C4-2B (cell line): ENCODE results near the gene MYH16.
"Not testable (repeated sequence)": the region's sequence is repeated elsewhere in the genome, so short reads cannot be mapped to it uniquely, and the experiment has no call there.

ENCODE experiments used
- H3K27ac ChIP-seq: fragments of 450-650 bp; 2 replicates; pipeline ENCODE4 v1.5.1; 2017
- ZFX ChIP-seq: fragments of 450-650 bp; IDR thresholded peaks from 2 replicates; pipeline ENCODE4 v1.6.1; 2017
- TF ChIP-seq, protein P1 (sequence below): fragments of 450-650 bp; conservative IDR thresholded peaks from 2 replicates; pipeline ENCODE4 v1.5.1; 2017; ENCODE audit warnings: mild to moderate bottlenecking

MYH16 gene

DNA sequence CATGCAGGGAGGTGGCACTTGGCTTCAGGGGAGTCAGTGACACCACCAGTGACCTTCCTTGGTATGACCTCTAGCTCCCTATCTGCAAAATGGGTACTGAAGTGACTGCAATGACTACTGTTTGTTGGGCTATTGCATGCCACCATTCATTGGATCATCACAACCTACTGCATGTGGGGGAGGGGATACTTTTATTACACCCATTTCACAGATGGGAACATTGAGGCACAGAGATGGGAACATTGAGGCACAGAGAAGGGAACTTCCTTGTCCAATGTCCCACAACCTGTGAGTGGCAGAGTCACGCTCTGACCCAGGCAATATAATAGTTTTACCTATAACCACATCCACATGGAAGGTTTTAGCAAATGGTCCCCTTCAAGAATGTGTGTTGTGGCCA, 12.2 kb upstream of the MYH16 start:
- TF ChIP-seq, protein P1, sequence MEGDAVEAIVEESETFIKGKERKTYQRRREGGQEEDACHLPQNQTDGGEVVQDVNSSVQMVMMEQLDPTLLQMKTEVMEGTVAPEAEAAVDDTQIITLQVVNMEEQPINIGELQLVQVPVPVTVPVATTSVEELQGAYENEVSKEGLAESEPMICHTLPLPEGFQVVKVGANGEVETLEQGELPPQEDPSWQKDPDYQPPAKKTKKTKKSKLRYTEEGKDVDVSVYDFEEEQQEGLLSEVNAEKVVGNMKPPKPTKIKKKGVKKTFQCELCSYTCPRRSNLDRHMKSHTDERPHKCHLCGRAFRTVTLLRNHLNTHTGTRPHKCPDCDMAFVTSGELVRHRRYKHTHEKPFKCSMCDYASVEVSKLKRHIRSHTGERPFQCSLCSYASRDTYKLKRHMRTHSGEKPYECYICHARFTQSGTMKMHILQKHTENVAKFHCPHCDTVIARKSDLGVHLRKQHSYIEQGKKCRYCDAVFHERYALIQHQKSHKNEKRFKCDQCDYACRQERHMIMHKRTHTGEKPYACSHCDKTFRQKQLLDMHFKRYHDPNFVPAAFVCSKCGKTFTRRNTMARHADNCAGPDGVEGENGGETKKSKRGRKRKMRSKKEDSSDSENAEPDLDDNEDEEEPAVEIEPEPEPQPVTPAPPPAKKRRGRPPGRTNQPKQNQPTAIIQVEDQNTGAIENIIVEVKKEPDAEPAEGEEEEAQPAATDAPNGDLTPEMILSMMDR, result no peak
- no peak for TF ChIP-seq ZFX

DNA sequence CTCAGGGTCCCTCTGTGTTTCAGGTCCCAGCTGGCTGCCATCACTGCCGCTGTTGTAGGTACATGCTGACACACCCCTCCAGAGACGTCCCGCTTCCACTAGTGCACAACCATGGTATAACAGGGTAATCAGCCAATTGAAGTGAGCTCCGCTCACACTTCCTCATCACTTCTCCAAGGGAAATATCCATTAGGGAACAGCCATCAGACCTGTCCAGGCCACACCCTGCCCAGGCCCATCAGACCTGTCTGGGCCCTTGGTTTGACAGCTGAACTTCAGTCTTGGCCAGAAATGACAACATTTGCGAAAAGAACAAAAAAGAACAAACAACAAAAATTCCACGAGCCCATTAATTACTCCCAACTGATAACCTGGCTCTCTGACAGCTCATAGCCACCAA, 11.0 kb upstream of the MYH16 start:
- TF ChIP-seq, protein P1, result no peak
- TF ChIP-seq ZFX, result no peak
- H3K27ac ChIP-seq, result no peak overlapping the region

More for the DNA sequence above, 12.2 kb upstream of the MYH16 start:
- H3K27ac ChIP-seq, result no peak overlapping the region

DNA sequence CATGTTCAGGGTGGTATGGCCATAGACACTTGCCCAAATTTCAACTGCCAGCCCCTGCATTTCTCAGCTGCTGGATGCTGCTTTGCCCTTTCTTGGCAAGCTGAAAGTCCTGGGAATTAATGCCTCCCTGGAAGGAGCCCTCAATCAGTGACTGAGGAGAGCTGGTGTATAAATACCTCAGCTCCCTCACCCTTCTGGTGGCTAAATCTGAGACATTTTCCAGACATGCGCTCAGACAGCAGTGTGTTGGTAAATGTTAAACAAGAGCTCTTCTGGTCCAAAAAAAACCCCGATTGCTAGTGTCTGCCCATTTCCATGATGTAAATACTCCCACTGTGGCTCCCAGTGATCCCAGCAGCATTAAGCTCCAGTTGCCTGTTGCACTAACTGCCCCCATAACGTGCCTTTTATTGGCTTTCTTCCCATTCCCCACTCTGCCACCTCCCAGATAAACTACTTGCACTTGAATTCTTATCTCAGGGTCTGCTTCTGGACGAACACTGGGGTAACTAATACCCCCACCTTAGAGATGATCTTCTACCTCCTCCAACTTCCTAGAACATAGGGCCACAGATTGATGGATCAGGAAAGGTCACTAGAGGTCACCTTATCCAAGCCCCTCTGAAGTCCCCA, 6.7 kb upstream of the MYH16 start:
- H3K27ac ChIP-seq, result no peak overlapping the region

DNA sequence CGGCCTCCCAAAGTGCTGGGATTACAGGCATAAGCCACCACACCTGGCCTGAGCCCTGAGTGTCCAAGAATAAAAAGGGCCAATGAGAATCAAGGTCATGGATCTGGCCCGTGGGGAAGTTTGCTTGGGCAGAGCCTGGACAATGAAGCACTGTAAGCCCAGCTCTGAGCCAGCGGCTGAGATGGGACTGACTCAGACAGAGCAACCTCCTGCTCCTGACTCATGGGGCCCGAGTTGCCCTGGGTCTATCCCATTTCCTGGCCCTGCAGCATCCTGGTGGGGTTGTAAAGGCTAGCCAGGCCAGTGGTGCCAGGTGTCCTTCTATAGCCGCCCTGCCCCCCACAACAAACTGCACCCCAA, 5.2 kb upstream of the MYH16 start:
- no peak overlapping the region for H3K27ac ChIP-seq
- TF ChIP-seq, protein P1, result no peak

More for the DNA sequence above, 6.7 kb upstream of the MYH16 start:
- TF ChIP-seq, protein P1, result no peak
- TF ChIP-seq ZFX, result no peak

DNA sequence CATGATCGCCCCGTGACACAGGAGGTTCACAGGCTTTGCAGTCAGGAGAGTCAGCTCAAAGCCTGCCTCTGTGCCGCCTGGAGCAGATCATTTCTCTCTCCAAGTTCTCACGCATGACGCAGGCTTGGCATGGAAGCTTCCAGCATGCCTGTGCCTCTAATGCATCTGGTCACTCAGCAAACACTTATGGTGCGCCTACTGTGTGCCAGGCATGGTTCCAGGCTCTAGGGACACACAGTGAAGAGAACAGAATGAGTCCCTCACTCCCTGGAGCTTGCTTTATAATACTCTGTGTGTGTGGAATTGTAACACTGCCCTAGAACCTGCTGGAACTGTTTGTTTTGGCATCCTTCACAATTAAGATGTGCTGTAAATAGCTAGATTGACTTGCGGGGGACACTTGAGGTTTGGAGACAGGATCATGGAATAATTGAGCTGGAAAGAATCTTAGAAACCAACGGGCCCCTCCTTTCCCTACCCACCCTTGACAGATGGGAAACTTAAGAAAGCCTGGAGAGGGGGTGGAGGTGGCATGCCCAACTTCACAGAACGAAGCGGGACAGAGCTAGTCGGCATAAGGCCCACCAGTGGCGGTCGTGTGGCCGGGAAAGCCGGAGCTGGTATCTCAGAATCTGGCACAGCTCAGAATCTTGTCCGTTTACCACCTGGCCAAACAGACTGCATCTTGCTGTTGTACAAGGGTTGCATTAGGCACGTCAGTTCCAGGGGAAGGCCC, 4.6 kb upstream of the MYH16 start:
- TF ChIP-seq, protein P1, result no peak
- no peak for TF ChIP-seq ZFX
- no peak overlapping the region for H3K27ac ChIP-seq

DNA sequence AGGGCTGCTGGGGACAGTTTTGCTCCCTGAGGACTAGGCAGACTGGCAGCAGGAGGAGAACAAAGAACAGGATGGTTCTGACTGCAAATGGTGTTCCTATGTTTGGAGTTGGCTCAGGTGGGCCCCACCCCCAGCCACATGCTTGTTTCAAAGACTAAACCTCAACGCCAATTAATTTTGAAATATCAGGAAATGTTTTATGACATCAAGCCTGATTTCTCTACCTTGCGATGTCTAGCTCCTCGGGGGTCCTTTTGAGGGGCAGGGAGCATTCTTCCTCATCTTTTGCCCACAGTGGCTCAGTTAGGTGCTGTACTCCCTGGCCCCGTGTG, 4.1 kb upstream of the MYH16 start:
- H3K27ac ChIP-seq, result no peak overlapping the region
- no peak for TF ChIP-seq ZFX

DNA sequence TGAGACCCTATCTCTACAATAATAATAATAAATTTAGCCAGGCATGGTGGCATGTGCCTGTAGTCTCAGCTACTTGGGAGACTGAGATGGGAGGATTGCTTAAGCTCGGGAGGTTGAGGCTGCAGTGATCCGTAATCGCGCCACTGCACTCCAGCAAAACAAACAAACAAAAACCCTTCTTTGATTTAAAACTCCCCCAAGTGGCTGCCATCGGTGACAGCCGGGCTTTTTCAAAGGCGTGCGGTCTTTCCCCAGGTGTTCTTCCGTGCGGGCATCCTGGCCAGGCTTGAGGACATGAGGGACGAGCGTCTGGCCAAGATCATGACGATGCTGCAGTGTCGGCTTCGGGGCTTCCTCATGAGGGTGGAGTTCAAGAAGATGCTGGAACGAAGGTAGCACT, 1.9 kb upstream of the MYH16 start:
- no peak for TF ChIP-seq ZFX
- TF ChIP-seq, protein P1, result no peak
- H3K27ac ChIP-seq, result no peak overlapping the region

DNA sequence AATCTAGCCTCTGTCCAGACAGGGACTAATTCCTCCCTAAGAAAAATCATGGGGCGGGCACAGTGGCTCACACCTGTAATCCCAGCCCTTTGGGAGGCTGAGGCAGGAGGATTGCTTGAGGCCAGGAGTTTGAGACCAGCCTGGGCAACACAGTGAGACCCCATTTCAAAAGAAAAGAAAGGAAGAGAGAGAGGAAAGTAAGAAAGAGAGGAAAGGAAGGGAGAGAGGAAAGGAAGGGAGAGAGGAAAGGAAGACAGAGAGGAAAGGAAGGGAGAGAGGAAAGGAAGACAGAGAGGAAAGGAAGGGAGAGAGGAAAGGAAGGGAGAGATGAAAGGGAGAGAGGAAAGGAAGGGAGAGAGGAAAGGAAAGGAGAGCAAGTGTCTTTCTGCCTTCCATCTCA, 922 bp downstream of the MYH16 start:
- H3K27ac ChIP-seq, result not testable (repeated sequence)

DNA sequence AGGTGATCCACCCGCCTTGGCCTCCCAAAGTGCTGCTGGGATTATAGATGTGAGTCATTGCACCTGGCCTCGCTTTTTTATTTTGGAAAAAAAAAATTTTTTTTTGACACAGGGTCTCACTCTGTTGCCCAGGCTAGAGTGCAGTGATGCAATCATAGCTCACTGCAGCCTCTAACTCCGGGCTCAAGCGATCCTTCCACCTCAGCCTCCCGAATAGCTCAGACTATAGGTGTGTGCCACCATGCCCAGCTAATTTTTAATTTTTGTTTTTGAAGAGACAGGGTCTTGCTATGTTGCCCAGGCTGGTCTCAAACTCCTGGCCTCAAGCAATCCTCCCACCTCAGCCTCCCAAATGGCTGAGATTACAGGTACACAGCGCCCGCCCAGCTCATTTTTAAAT, 2.3 kb downstream of the MYH16 start:
- H3K27ac ChIP-seq, result not testable (repeated sequence)
